Mononuclear cell (primary cell): ENCODE results near the gene C2orf68. TPM values are rescaled to one million over a fixed set of nuclear protein-coding genes. Genes with fewer than 3 reads are reported as not detected.
A peak's percentile ranks its signal among the peaks of the same experiment; 100 is the strongest.
"Not testable (repeated sequence)": the region's sequence is repeated elsewhere in the genome, so short reads cannot be mapped to it uniquely, and the experiment has no call there.

Experiments used
- H3K27me3 ChIP-seq: 2 replicates; pipeline ENCODE4 v1.6.0; 2011; ENCODE audit warnings: low read length, control low read depth; ENCODE audit not compliant: insufficient read depth
- H3K4me1 ChIP-seq: 2 replicates; pipeline ENCODE4 v1.5.1; 2011; ENCODE audit warnings: mild to moderate bottlenecking, low read length, control low read depth; ENCODE audit not compliant: insufficient read depth
- H3K4me3 ChIP-seq: 2 replicates; pipeline ENCODE4 v1.5.1; 2011; ENCODE audit warnings: mild to moderate bottlenecking, low read length, moderate library complexity
- H3K9me3 ChIP-seq: 2 replicates; pipeline ENCODE4 v1.5.1; 2011; ENCODE audit warnings: low read depth, mild to moderate bottlenecking, control low read depth, low read length
- total RNA-seq: library from RNA; depleted of rRNA; stranded (reverse); fragments of >200 nt; gene quantifications from one replicate; pipeline ENCODE4 v1.2.3, GENCODE V29; 2012

Gene C2orf68
- total RNA-seq, 1 donor: 24.0 TPM

- Histone ChIP-seq H3K9me3 (no peaks in the 10 kb centered on the region), H3K4me1 (peaks cover 65% of the 10 kb centered on the region)
Measured at GRCh38 chr2:85607268-85608215, 4.3 kb downstream of the C2orf68 start.

DNA sequence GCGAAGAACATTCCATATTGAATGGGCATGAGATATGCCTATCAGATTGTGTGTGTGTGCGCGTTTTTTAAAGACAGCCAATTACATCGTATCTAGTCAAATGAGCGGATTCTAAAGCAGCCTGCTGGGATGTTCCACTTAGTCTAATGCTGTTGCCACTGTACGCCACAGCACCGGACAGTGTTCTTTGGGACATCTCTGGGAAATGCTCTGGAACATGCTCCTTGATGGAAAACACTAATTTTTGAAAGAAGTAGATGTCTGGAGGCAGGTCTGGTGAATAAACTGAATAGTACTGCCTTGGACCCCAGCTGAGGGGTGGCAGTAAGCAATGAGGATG lies 5.8 kb downstream of the C2orf68 start:
- no peaks in the 10 kb centered on the region for H3K27me3 ChIP-seq
- no peak overlapping the region for H3K4me3 ChIP-seq
- H3K9me3 ChIP-seq: no peaks in the 10 kb centered on the region
- peaks cover 62% of the 10 kb centered on the region for H3K4me1 ChIP-seq

More at GRCh38 chr2:85607268-85608215, 4.3 kb downstream of the C2orf68 start:
- no peaks in the 10 kb centered on the region for H3K27me3 ChIP-seq
- no peak overlapping the region for H3K4me3 ChIP-seq

- Histone ChIP-seq H3K27me3 (no peaks in the 10 kb centered on the region), H3K4me1 (peaks cover 57% of the 10 kb centered on the region), H3K4me3 (no peak overlapping the region), H3K9me3 (no peaks in the 10 kb centered on the region)
Measured at GRCh38 chr2:85605406-85606115, 6.3 kb downstream of the C2orf68 start.

GRCh38 chr2:85604568-85605339 lies 7.1 kb downstream of the C2orf68 start:
- no peaks in the 10 kb centered on the region for H3K27me3 ChIP-seq
- H3K4me3 ChIP-seq: no peak overlapping the region
- H3K9me3 ChIP-seq: no peaks in the 10 kb centered on the region
- H3K4me1 ChIP-seq: peaks cover 50% of the 10 kb centered on the region

DNA sequence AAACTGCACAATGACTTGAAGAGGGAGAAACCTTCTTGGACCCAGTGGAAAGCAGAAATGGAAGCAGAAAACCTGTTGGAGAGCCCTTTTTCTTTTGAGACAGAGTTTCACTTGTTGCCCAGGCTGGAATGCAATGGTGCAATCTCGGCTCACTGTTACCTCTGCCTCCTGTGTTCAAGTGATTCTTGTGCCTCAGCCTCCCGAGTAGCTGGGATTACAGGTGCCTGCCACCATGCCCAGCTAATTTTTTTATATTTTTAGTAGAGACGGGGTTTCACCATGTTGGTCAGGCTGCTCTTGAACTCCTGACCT lies 7.8 kb downstream of the C2orf68 start:
- H3K4me1 ChIP-seq: peaks cover 46% of the 10 kb centered on the region
- not testable (repeated sequence) for H3K9me3 ChIP-seq, H3K4me3 ChIP-seq, H3K27me3 ChIP-seq

DNA sequence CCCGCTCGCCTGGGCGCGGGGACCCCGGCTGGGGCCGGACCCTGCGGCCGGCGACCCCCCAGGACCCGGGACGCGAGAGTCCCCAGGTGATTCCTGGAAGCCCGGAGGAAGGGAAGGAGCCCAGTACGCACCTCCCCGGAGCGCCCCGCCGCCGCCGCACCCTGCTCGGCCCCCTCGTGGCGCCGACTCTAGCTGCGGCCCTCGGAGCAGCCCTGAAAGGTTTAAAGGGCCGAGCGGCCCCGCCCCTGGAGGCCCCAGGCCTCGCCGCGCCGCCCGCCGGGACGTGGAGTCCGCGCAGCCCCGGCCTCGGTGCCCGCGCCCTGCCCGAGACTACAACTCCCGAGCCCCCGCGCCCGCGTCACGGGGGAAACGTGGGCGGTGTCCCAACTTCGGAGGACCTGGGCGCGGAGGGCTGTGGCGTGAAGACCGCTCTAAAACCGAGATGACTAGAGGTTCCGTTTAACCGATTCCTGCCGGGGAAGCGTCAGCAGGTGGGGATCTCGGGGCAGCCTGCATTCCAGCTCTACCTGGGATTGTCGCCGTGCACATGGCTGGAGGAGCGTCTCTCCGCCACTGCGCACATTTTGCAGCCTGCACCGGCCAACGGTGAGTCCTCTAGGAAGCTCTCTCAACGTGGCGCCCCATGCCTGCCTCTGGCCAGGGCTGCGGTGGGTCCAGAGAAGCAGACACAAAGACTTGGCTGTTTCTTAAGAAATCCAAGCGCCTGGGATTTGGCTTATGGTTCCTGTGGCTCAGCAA lies 9.2 kb downstream of the C2orf68 start, which contains the start of gene TMEM150A:
Gene TMEM150A (minus strand): TSS at position 223 of the 759 bp plus-strand sequence. CDS start 750 bp downstream, outside the sequence.
- peak within 1 kb of the TSS; percentile 83 for H3K4me3 ChIP-seq
- no peaks in the 10 kb centered on the region for H3K9me3 ChIP-seq
- no peaks in the 10 kb centered on the region for H3K27me3 ChIP-seq
- H3K4me1 ChIP-seq: peaks cover 44% of the 10 kb centered on the region

DNA sequence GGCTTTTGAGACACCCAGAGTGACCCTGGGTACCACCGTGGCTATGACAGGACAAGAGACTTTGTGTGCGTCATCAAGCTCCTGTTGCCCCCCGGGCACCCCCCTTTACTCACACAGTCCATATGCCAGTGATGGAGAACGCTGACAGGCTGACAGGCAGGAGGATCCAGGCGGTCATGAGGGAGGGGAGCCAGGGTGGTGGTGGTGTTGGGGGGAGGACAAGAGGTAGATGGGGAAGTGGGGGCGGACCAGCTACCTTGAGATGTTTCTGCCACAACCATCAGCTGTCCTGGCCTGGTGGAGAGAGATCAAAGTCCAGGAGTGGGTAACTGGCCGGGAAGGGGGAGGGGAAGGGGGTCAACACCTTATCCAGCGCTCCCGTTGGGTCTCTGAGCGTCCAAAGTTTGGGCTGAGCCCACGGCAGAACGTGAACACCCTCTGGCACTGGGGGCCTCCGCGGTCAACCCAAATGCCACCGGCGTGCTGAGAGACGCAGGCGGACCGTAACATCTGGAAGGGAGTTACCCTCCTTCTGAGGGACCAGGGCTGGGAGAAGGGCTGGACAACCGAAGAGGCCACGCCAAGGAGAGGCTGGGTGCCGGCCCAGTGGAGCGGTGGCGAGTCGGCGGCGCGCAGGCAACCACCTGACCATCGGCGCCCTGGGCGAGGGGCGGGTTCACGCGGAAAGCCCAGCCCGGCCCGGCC lies 9.9 kb downstream of the C2orf68 start:
- Histone ChIP-seq H3K4me1 (peaks cover 48% of the 10 kb centered on the region), H3K4me3 (peak overlapping the region; percentile 83), H3K9me3 (no peaks in the 10 kb centered on the region), H3K27me3 (no peaks in the 10 kb centered on the region)

- H3K4me3 ChIP-seq: no peak overlapping the region
- H3K27me3 ChIP-seq: no peaks in the 10 kb centered on the region
- no peaks in the 10 kb centered on the region for H3K9me3 ChIP-seq
- H3K4me1 ChIP-seq: peaks cover 52% of the 10 kb centered on the region
Measured at GRCh38 chr2:85600951-85601770, 10.7 kb downstream of the C2orf68 start.

DNA sequence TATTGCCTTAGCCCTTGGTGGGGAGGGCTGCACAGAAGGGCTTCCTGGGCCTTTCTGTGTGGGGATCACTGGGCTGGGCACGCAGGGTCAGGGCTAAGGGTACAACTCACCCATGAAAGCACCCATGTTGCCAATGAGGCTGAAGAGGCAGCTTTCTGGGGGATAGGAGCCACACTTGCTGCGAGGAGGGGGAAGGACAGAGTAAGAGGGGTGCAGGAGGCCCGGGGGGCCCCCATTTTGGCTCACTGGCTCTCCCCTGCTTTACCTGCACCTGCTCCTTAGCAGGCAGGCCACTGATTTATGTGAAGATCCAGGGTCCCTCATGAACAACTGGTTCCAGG lies 11.7 kb downstream of the C2orf68 start:
- H3K4me1 ChIP-seq: peaks cover 49% of the 10 kb centered on the region
- H3K9me3 ChIP-seq: no peaks in the 10 kb centered on the region
- no peaks in the 10 kb centered on the region for H3K27me3 ChIP-seq
- H3K4me3 ChIP-seq: no peak overlapping the region

DNA sequence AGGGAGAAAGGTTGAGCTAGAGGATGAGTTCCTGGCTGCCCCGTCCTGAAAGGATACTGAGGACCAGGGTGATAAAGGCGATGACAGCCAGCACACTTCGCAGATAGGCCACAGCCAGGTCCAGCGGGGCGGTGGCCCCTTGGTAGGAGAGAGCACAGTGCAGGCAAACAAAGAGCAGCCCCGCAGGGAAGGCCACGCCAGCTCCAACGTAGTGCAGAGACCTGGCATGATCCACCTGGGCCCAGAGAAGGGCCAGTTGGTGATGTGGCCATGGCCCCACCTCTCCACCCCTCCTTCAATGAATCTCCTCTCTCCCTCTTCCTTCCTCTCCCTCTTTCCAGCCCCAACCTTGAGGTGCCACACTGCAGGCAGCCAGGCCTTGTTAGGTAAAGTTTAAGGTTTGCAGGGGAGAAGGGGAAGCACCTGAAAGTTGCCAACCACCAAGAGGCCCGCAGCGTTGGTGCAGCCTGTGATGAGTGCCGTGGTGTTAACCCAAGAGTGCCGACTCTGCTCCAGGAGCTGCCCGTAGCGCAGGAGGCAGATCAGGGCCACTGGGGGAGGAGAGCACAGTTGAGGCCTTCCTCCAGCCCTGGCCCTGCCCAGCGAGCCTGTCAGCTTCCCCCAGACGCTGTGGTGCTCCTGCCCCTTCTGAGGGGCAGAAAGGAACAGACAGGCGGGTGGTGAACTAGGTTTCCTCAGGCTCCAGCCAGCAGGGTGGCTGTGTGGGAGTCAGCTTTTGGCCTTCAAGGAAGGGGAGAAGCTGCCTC lies 12.2 kb downstream of the C2orf68 start:
- Histone ChIP-seq H3K9me3 (no peaks in the 10 kb centered on the region), H3K4me1 (peaks cover 51% of the 10 kb centered on the region), H3K4me3 (no peak overlapping the region), H3K27me3 (no peaks in the 10 kb centered on the region)

GRCh38 chr2:85598594-85599340 lies 13.1 kb downstream of the C2orf68 start:
- H3K4me3 ChIP-seq: no peak overlapping the region
- H3K4me1 ChIP-seq: peaks cover 50% of the 10 kb centered on the region
- H3K9me3 ChIP-seq: no peaks in the 10 kb centered on the region
- H3K27me3 ChIP-seq: no peaks in the 10 kb centered on the region

GRCh38 chr2:85597241-85597640 lies 14.6 kb downstream of the C2orf68 start:
- peaks cover 39% of the 10 kb centered on the region for H3K4me1 ChIP-seq
- no peak overlapping the region for H3K4me3 ChIP-seq
- H3K9me3 ChIP-seq: no peaks in the 10 kb centered on the region
- H3K27me3 ChIP-seq: no peaks in the 10 kb centered on the region
